ENCODE data around the gene BLM. TPM values are rescaled to one million over a fixed set of nuclear protein-coding genes. Genes with fewer than 3 reads are reported as not detected.

The BLM gene
- total and polyA plus RNA-seq, 2 of the 8 experiments (the other 6 are each of a cell fraction or from before 2014, with no cell fraction given): 15.2 to 46.7 TPM

DNA sequence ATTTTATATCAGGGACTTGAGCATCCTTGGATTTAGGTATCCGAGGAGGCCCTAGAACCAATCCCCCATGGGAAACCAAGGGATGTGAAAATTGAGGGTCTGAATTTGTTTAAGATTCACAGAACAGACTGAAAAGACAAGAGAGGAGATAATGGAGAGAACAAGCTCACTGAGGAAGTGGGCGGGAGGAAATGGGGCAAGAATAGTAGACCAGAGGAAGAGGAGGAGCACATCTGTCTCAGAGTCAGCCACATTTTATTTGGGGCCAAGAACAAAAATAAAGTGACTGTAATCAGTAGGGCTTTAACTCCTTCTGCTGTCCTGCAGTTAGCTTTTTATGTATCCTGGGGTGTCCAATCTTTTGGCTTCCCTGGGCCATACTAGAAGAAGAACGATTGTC is 63.8 kb downstream of the BLM start (continued):
- TF ChIP-seq, protein P1, sequence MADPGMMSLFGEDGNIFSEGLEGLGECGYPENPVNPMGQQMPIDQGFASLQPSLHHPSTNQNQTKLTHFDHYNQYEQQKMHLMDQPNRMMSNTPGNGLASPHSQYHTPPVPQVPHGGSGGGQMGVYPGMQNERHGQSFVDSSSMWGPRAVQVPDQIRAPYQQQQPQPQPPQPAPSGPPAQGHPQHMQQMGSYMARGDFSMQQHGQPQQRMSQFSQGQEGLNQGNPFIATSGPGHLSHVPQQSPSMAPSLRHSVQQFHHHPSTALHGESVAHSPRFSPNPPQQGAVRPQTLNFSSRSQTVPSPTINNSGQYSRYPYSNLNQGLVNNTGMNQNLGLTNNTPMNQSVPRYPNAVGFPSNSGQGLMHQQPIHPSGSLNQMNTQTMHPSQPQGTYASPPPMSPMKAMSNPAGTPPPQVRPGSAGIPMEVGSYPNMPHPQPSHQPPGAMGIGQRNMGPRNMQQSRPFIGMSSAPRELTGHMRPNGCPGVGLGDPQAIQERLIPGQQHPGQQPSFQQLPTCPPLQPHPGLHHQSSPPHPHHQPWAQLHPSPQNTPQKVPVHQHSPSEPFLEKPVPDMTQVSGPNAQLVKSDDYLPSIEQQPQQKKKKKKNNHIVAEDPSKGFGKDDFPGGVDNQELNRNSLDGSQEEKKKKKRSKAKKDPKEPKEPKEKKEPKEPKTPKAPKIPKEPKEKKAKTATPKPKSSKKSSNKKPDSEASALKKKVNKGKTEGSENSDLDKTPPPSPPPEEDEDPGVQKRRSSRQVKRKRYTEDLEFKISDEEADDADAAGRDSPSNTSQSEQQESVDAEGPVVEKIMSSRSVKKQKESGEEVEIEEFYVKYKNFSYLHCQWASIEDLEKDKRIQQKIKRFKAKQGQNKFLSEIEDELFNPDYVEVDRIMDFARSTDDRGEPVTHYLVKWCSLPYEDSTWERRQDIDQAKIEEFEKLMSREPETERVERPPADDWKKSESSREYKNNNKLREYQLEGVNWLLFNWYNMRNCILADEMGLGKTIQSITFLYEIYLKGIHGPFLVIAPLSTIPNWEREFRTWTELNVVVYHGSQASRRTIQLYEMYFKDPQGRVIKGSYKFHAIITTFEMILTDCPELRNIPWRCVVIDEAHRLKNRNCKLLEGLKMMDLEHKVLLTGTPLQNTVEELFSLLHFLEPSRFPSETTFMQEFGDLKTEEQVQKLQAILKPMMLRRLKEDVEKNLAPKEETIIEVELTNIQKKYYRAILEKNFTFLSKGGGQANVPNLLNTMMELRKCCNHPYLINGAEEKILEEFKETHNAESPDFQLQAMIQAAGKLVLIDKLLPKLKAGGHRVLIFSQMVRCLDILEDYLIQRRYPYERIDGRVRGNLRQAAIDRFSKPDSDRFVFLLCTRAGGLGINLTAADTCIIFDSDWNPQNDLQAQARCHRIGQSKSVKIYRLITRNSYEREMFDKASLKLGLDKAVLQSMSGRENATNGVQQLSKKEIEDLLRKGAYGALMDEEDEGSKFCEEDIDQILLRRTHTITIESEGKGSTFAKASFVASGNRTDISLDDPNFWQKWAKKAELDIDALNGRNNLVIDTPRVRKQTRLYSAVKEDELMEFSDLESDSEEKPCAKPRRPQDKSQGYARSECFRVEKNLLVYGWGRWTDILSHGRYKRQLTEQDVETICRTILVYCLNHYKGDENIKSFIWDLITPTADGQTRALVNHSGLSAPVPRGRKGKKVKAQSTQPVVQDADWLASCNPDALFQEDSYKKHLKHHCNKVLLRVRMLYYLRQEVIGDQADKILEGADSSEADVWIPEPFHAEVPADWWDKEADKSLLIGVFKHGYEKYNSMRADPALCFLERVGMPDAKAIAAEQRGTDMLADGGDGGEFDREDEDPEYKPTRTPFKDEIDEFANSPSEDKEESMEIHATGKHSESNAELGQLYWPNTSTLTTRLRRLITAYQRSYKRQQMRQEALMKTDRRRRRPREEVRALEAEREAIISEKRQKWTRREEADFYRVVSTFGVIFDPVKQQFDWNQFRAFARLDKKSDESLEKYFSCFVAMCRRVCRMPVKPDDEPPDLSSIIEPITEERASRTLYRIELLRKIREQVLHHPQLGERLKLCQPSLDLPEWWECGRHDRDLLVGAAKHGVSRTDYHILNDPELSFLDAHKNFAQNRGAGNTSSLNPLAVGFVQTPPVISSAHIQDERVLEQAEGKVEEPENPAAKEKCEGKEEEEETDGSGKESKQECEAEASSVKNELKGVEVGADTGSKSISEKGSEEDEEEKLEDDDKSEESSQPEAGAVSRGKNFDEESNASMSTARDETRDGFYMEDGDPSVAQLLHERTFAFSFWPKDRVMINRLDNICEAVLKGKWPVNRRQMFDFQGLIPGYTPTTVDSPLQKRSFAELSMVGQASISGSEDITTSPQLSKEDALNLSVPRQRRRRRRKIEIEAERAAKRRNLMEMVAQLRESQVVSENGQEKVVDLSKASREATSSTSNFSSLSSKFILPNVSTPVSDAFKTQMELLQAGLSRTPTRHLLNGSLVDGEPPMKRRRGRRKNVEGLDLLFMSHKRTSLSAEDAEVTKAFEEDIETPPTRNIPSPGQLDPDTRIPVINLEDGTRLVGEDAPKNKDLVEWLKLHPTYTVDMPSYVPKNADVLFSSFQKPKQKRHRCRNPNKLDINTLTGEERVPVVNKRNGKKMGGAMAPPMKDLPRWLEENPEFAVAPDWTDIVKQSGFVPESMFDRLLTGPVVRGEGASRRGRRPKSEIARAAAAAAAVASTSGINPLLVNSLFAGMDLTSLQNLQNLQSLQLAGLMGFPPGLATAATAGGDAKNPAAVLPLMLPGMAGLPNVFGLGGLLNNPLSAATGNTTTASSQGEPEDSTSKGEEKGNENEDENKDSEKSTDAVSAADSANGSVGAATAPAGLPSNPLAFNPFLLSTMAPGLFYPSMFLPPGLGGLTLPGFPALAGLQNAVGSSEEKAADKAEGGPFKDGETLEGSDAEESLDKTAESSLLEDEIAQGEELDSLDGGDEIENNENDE (IDR thresholded peaks at IDR 0.05; ENCODE audit: insufficient replicate concordance, low read length): no peak
- no peak for TF ChIP-seq RBBP5 (IDR thresholded peaks at IDR 0.05; ENCODE audit: borderline replicate concordance, low read depth, low read length)
- TF ChIP-seq, protein P2, sequence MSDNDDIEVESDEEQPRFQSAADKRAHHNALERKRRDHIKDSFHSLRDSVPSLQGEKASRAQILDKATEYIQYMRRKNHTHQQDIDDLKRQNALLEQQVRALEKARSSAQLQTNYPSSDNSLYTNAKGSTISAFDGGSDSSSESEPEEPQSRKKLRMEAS (IDR thresholded peaks at IDR 0.05): no peak
- TF ChIP-seq RFX5 (IDR thresholded peaks at IDR 0.05; ENCODE audit: borderline replicate concordance, low read depth, low read length): no peak
- TF ChIP-seq TAF7 (optimal IDR thresholded peaks at IDR 0.05; ENCODE audit: borderline replicate concordance, low read depth, low read length): no peak
- no peak for TF ChIP-seq KDM4A (IDR thresholded peaks at IDR 0.05; ENCODE audit: low read depth, low read length, severe bottlenecking)
- TF ChIP-seq CBX5 (IDR thresholded peaks at IDR 0.05; ENCODE audit: low read depth, low read length): no peak
- no peak for TF ChIP-seq CHD2 (IDR thresholded peaks at IDR 0.05; ENCODE audit: low read length)
- TF ChIP-seq TCF12 (IDR thresholded peaks at IDR 0.05; ENCODE audit: low read depth, low read length): no peak

Measured in H1 (cell line).